Dendritic cell treated with granulocyte-macrophage colony-stimulating factor and Interleukin-4, amounts not matched to agents 40 ng/mL and 50 ng/mL, for 4 days (primary cell): Measurements from ENCODE around the gene PPFIA1.

Experiments used
- H3K27ac Mint-ChIP-seq: one replicate; pipeline ENCODE4 v1.8.0; 2022; ENCODE audit warnings: mild to moderate bottlenecking, mixed read lengths
- H3K27me3 Mint-ChIP-seq: one replicate; pipeline ENCODE4 v1.8.0; 2022; ENCODE audit warnings: mild to moderate bottlenecking, mixed read lengths
- H3K36me3 Mint-ChIP-seq: one replicate; pipeline ENCODE4 v1.8.0; 2022; ENCODE audit warnings: low read depth, mixed read lengths
- H3K4me1 Mint-ChIP-seq: one replicate; pipeline ENCODE4 v1.8.0; 2022; ENCODE audit warnings: low read depth, mixed read lengths
- H3K4me3 Mint-ChIP-seq: one replicate; pipeline ENCODE4 v1.8.0; 2022; ENCODE audit warnings: mild to moderate bottlenecking, moderate library complexity, mixed read lengths
- H3K9me3 Mint-ChIP-seq: one replicate; pipeline ENCODE4 v1.8.0; 2022; ENCODE audit warnings: mixed read lengths
- intact Hi-C: fragments of 100-400 bp; cut with micrococcal nuclease; formaldehyde crosslinking; loops from one replicate; pipeline ENCODE4 v1.15.0; 2022

Gene PPFIA1

DNA sequence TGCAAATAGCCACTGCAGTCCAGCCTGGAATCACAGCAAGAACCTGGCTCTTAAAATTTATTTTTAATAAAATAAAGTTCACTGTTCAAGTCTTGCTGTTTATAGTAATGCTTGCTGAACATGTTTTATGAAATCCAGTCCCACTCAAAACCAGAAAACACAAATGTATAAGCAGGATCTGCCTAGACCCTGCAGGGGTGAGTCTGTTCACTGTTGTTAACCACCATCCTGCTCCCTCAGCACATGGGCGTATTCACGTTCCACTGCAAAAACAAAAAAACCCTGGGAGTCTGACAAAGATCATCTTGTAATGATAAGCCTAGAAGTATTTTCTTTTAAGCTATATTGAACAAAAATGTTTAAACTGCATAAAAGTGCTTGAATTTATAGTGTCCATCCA, 82.8 kb downstream of the PPFIA1 start:
- H3K4me1 Mint-ChIP-seq, result peaks cover 17% of the 10 kb centered on the region
- intact Hi-C loops, result no loop called here
- no peaks in the 10 kb centered on the region for H3K9me3 Mint-ChIP-seq
- H3K4me3 Mint-ChIP-seq, result no peak overlapping the region
- H3K36me3 Mint-ChIP-seq, result peaks cover 73% of the 10 kb centered on the region
- no peaks in the 10 kb centered on the region for H3K27me3 Mint-ChIP-seq
- no peak overlapping the region for H3K27ac Mint-ChIP-seq

DNA sequence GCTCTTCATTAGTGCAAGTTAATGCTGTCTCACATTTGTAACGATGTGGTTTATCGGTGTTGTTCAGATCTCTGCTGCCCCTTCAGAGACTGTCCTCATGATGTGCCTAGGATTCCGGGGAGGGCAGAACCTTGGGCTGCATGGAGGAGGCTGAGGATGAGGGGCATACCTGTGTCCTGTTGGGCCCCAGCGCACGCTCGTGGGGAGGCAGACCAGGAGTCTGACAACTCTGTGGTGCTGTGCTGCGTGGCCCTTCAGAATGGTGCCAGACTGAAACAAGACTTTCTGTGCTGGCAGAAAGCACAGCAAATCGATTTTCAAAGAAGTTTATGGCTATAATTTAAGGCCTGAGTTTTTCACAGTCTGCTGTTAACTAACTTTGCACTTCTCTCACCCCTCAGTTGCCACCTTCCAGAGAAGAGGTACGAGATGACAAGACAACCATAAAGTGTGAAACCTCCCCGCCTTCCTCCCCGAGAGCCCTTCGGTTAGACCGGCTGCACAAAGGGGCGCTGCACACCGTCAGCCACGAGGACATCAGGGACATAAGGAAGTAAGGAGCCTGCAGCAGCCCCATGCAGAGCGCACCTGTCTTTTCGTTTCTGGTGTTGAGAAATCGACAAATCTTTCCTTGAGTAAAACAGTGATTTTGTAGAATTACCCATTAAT, 83.5 kb downstream of the PPFIA1 start:
- Mint-ChIP-seq H3K36me3 (peaks cover 66% of the 10 kb centered on the region), H3K9me3 (no peaks in the 10 kb centered on the region), H3K27me3 (no peaks in the 10 kb centered on the region), H3K4me1 (peaks cover 24% of the 10 kb centered on the region), H3K4me3 (no peak overlapping the region), H3K27ac (no peak overlapping the region)
- intact Hi-C loops, result no loop called here

DNA sequence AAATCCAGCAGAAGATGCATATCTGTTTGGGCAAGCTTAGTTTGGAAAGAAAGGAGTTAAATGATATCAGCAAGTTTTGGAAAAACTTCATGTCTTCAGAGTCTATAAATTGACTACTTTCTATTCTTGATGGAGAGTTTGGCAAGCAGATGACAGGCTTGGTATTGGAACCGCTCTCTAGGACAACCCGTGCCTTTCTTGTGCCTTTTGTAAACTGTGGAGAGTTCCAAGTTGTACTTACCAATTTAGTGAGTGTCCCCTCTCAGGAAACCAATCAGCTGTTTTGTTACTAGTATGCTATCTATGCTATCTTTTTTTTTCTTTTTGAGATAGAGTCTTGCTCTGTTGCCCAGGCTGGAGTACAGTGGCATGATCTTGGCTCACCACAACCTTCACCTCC, 84.1 kb downstream of the PPFIA1 start:
- Mint-ChIP-seq H3K4me3 (no peak overlapping the region), H3K27ac (no peak overlapping the region), H3K36me3 (peaks cover 60% of the 10 kb centered on the region), H3K27me3 (no peaks in the 10 kb centered on the region), H3K4me1 (peaks cover 29% of the 10 kb centered on the region), H3K9me3 (no peaks in the 10 kb centered on the region)
- intact Hi-C loops, result no loop called here

DNA sequence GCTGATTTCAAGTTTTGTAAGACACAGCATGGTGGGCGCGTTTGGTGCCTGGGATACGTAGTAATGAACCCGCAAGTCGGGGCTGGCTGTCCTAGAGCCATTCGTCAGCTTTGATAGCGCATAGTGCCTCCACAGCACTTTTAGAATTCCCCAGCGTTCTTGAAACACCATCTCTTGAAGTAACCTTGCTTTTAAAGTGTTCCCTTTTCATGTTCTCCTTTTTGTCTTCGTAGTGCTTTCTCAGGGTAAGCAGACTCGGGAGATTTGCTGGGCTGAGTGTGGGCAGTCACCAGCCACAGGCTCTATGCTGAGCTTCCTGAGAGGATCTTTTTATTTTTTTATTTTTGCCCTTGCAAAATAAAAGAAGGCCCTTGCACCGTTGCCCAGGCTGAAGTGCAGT, 88.3 kb downstream of the PPFIA1 start:
- Mint-ChIP-seq H3K27me3 (peaks cover 2% of the 10 kb centered on the region), H3K4me1 (peaks cover 29% of the 10 kb centered on the region), H3K36me3 (peaks cover 71% of the 10 kb centered on the region), H3K27ac (peak overlapping the region; percentile 50), H3K4me3 (no peak overlapping the region), H3K9me3 (no peaks in the 10 kb centered on the region)
- intact Hi-C loops, result no loop called here

DNA sequence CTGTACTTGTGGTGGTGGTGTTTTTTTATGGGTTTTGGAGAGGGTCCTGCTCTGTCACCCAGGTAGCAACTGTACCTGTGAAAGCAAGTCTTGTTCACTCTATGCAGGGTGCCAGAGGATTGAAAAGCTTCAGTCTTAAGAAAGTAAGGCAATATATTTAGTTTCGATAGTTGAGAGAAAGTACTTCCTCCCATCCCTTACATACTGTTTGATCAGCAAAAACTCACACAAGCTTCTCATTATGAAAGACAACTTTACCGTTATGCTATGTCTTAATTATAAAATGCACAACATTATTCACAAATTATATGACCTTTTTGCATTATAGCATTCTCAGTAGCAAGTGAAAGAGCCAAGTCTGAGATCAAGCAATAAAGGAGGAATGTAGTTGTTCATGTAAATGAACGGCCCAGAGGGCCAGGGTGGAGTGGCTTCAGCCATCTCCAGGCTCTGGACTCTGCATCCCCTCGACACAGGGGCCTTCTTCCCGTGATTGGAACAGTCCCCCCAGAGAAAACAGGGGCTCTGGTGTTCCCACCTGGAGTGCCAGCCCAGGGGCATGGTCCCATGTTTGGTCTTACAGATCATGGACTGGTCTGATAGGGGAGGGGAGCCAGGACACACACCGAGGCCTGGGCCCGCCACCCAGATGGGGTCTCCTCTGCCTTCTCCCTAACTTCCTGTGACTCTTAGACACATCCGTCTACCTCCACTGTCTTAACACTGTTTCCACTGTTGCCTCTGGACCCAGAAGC, 89.1 kb downstream of the PPFIA1 start:
- H3K36me3 Mint-ChIP-seq, result peaks cover 71% of the 10 kb centered on the region
- H3K27ac Mint-ChIP-seq, result peak overlapping the region; percentile 50
- H3K4me1 Mint-ChIP-seq, result peaks cover 29% of the 10 kb centered on the region
- intact Hi-C loops, result no loop called here
- H3K4me3 Mint-ChIP-seq, result no peak overlapping the region
- no peaks in the 10 kb centered on the region for H3K9me3 Mint-ChIP-seq
- H3K27me3 Mint-ChIP-seq, result peaks cover 3% of the 10 kb centered on the region

DNA sequence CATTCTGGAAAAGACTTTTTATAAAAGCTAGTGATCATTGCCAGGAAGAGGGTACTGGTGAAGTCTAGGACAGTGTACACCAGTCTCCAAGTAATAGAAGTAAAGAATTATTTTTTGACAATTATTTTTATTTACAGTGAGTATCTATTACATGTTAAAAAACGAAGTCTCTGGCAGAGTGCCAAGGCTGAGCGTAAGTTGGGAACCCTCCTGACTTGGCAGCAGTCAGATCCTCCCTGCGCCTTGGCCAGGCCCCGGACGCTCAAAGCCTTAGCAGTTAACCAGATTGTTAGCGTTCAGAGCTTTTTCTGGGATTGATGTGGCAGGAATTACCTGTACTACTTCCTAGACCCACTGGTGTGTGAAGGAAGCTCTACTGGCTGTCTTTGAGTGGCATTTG, 89.7 kb downstream of the PPFIA1 start:
- no peak overlapping the region for H3K27ac Mint-ChIP-seq
- H3K36me3 Mint-ChIP-seq, result peaks cover 71% of the 10 kb centered on the region
- no peaks in the 10 kb centered on the region for H3K9me3 Mint-ChIP-seq
- intact Hi-C loops, result no loop called here
- H3K4me1 Mint-ChIP-seq, result peaks cover 29% of the 10 kb centered on the region
- H3K27me3 Mint-ChIP-seq, result peaks cover 7% of the 10 kb centered on the region
- no peak overlapping the region for H3K4me3 Mint-ChIP-seq

DNA sequence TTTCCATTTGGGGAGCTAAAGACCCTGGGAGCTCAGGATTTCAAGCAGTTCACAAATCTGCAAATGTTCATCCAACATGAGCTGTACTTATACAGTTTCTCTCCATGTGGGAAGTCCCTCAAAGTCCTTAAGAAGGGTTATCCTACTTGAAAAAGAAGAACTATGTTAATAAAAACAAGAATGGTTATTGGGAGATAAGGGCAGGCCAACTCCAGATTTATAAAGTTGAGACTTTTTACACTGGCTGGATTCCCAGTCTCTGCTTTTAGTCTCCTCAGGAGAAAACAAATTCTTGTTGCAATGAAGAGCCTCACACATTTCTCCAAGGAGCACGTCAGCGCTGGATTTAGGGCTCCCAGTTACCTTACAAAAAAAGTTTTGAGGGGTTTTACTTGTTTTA, 93.7 kb downstream of the PPFIA1 start:
- Mint-ChIP-seq H3K27me3 (peaks cover 8% of the 10 kb centered on the region), H3K4me3 (no peak overlapping the region), H3K36me3 (peaks cover 73% of the 10 kb centered on the region), H3K9me3 (no peaks in the 10 kb centered on the region), H3K27ac (no peak overlapping the region), H3K4me1 (peaks cover 4% of the 10 kb centered on the region)
- intact Hi-C loops, result no loop called here

DNA sequence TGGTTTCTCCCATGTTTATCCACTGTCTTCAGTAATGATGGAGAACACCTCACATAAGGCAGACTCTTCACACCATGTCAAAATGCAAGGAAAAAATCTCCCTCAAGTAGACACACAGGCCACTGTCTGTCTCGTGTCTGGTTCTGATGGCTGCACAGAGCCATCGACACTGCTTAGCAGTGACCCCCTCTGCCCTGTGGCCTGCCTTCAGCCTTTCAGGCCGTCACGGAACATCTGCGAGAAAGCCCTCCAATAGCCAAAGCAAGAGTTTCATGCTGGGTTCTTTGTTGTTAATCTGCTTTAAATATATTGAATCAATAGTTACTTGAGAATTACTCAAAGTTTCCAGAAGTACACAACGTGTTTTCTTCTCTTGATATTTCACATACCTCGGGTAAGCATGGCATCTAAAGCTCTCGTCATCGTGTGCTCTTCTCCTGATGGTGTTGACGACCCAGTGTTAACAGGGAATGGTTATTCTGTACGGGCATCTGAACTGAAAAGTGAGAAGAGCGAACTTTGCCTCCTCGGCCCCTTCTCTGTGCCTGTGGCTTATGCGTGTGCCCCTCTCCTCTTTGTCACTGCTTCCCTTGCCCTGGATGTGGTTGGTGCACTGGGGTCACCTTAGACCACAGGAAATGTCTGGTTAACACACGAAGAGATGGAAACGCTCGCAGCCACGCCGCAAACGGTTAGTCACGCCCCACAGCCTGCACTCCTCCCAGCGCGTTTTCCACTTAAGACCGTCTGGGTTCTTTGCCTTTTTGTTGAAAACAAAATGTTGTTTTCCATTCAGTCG, 94.5 kb downstream of the PPFIA1 start:
- intact Hi-C loops, result no loop called here
- Mint-ChIP-seq H3K27ac (no peak overlapping the region), H3K36me3 (peaks cover 74% of the 10 kb centered on the region), H3K9me3 (no peaks in the 10 kb centered on the region), H3K4me3 (no peak overlapping the region), H3K4me1 (no peaks in the 10 kb centered on the region), H3K27me3 (peaks cover 8% of the 10 kb centered on the region)

DNA sequence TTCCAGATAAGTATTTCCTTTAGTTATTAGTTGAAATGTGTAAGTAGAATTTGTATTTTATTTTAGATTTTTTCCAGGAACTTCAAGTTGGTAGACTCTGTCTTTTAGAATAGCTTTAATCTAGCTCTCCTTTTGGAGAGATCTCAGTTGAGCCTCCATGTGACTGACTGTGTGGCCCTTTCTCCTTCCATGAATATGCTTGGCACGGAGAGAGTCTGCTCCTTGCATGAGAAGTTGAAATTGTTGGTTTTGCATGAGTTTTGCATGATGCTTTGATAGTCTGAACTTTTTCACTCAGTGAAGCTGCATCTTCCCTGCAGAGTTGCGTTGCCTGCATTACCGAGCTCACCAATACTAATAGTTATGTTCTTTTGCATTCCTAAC, 95.0 kb downstream of the PPFIA1 start:
- Mint-ChIP-seq H3K27me3 (peaks cover 8% of the 10 kb centered on the region), H3K27ac (no peak overlapping the region), H3K9me3 (no peaks in the 10 kb centered on the region), H3K36me3 (peaks cover 74% of the 10 kb centered on the region), H3K4me1 (no peaks in the 10 kb centered on the region), H3K4me3 (no peak overlapping the region)
- intact Hi-C loops, result no loop called here

DNA sequence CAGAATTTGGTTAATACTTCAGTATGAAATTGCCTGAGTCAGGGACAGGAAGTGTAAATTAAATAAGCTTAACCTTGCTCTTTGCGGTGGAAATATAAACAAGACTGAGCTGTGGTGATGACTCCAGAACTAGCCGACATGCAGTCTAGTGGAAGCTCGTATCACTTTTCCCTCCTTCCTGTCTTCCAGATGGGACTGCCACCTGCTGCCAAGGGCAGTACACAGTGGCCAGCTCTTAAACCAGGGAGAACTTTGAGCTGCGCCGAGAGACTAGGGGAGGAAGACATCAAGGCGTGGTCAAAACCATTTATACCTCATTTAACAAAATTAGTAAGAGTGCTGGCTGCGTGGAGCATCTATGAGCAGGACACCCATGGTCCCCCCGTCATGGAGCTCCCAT, 96.6 kb downstream of the PPFIA1 start:
- Mint-ChIP-seq H3K4me3 (no peak overlapping the region), H3K9me3 (peaks cover 10% of the 10 kb centered on the region), H3K36me3 (peaks cover 68% of the 10 kb centered on the region), H3K27me3 (peaks cover 8% of the 10 kb centered on the region), H3K4me1 (no peaks in the 10 kb centered on the region), H3K27ac (no peak overlapping the region)
- intact Hi-C loops, result no loop called here

DNA sequence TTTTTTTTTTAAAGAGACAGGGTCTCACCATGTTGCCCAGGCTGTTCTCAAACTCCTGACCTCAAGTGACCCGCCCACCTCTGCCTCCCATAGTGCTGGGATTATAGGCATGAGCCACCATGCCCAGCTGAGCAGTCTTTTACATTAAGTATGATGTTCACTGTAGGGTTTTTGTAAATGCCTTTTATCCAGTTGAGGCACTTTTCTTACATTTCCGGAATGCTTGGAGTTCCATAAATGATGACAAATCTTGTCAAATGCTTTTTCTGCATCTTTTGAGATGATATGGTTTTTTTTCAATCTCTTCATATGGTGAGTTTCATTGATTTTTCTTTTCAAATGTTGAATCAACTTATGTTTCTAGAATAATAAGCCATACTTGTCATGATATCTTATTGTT, 98.5 kb downstream of the PPFIA1 start:
- Mint-ChIP-seq H3K27ac (no peak overlapping the region), H3K9me3 (peaks cover 10% of the 10 kb centered on the region), H3K36me3 (peaks cover 70% of the 10 kb centered on the region), H3K4me3 (no peak overlapping the region), H3K4me1 (no peaks in the 10 kb centered on the region), H3K27me3 (peaks cover 6% of the 10 kb centered on the region)
- intact Hi-C loops, result no loop called here

DNA sequence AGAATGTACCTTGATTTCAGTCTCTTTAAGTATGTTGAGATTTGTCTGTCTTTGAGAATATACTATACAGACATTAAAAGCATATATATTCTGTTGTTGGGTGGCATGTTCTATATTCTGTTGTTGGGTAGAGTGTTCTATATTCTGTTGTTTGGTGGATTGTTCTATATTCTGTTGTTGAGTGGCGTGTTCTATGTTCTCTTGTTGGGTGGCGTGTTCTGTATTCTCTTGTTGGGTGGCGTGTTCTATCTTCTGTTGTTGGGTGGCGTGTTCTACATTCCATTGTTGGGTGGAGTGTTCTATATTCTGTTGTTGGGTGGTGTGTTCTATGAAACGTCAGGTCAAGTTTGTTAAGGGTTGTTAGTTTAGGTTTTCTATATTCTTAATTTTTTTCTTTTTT, 100.8 kb downstream of the PPFIA1 start:
- Mint-ChIP-seq H3K9me3 (peaks cover 10% of the 10 kb centered on the region), H3K36me3 (peaks cover 66% of the 10 kb centered on the region), H3K27me3 (no peaks in the 10 kb centered on the region), H3K4me1 (no peaks in the 10 kb centered on the region), H3K27ac (no peak overlapping the region), H3K4me3 (no peak overlapping the region)
- intact Hi-C loops, result no loop called here

DNA sequence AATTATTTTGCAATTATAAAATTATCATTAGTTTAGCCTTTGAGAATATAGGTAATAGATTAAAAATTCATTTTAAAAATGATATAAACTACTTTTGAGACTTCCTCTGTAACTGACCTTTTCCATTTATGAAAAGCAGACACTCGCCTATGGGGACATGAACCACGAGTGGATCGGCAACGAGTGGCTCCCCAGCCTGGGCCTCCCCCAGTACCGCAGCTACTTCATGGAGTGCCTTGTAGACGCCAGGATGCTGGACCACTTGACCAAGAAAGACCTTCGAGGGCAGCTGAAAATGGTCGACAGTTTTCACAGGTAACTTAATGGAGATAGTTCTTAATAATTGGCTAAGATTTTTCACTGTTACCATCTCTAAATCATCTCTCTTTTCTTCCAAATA, 101.6 kb downstream of the PPFIA1 start:
- Mint-ChIP-seq H3K4me1 (no peaks in the 10 kb centered on the region), H3K27me3 (no peaks in the 10 kb centered on the region), H3K36me3 (peaks cover 68% of the 10 kb centered on the region), H3K27ac (no peak overlapping the region), H3K9me3 (peaks cover 10% of the 10 kb centered on the region), H3K4me3 (no peak overlapping the region)
- intact Hi-C loops, result no loop called here

DNA sequence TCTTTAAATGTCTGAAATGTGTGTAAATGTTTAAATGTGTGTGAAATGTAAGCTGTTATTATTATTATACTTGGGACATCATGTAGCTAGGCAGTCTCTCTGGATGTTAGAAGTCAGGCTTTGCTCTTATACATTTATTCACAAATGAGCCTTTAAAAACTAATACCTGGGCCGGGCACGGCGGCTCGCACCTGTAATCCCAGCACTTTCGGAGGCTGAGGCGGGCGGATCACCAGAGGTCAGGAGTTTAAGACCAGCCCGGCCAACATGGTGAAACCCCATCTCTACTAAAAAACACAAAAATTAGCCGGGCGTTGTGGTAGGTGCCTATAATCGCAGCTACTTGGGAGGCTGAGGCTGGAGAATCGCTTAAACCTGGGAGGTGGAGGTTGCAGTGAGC, 106.1 kb downstream of the PPFIA1 start:
- Mint-ChIP-seq H3K4me1 (no peaks in the 10 kb centered on the region), H3K4me3 (no peak overlapping the region), H3K36me3 (peaks cover 85% of the 10 kb centered on the region), H3K9me3 (peaks cover 1% of the 10 kb centered on the region), H3K27ac (no peak overlapping the region), H3K27me3 (no peaks in the 10 kb centered on the region)
- intact Hi-C loops, result no loop called here
